ENCODE results near the gene TRMT61A. TPM values are rescaled to one million over a fixed set of nuclear protein-coding genes. Genes with fewer than 3 reads are reported as not detected.
A peak's percentile ranks its signal among the peaks of the same experiment; 100 is the strongest.

Gene TRMT61A
- total RNA-seq (2011; cell fraction: chromatin; rRNA removed; ENCODE audit: low replicate concordance) = 5.1 and 21.8 TPM in 2 replicates
- total RNA-seq (2011; cell fraction: nucleolus; rRNA removed) = 24.5 and 24.8 TPM in 2 replicates
- 9.7 and 11.4 TPM in 2 replicates for total RNA-seq (2011; cell fraction: nucleoplasm; rRNA removed)
- total RNA-seq (2014; rRNA removed) (24.8 and 29.5 TPM in 2 replicates), total RNA-seq (2014; rRNA removed; fragmentation: Illumina TruSeq; extraction: Trizol) (1.5 and 2.9 TPM in 2 replicates), total RNA-seq (2015; rRNA removed; fragmentation: Illumina TruSeq; extraction: Trizol) (12.3 and 12.4 TPM in 2 replicates), total RNA-seq (2021) (20.4 and 21.0 TPM in 2 replicates), polyA plus RNA-seq (2011; rRNA removed) (5.1 and 6.6 TPM in 2 replicates), polyA plus RNA-seq (2014; fragmentation: Illumina TruSeq; extraction: Trizol) (3.2 and 10.1 TPM in 2 replicates), polyA plus RNA-seq (2014; fragmentation: Nextera tagmentation; extraction: Ambion mirVana) (under 1 TPM; 0.10 to 0.50 TPM), polyA plus RNA-seq (2014; rRNA removed) (18.1 and 22.4 TPM in 2 replicates), polyA minus RNA-seq (2011; rRNA and poly(A)+ RNA removed) (1.4 and 2.6 TPM in 2 replicates), Bru-seq, nascent RNA (percentile 64 among the genes with signal in this experiment), BruChase-seq, experiment 1, labeled RNA remaining after a 2-hour chase (percentile 51 among the genes with signal in this experiment), BruChase-seq, experiment 2, labeled RNA remaining after a 6-hour chase (percentile 48 among the genes with signal in this experiment)
- 7.6 and 28.9 TPM in 2 replicates for polyA plus RNA-seq (2011; cell fraction: cytosol; rRNA removed)
- polyA plus RNA-seq (2011; cell fraction: nucleus; rRNA removed) = 15.5 and 27.8 TPM in 2 replicates
- 7.5 and 13.1 TPM in 2 replicates for polyA plus RNA-seq (2012)
- polyA minus RNA-seq (2011; cell fraction: cytosol; rRNA and poly(A)+ RNA removed) = 5.0 and 6.5 TPM in 2 replicates
- 13.2 and 14.3 TPM in 2 replicates for polyA minus RNA-seq (2011; cell fraction: nucleus; rRNA and poly(A)+ RNA removed)
- long read RNA-seq, experiment 1, transcript TRMT61A-202 (4 exons, 3,229 nt) = major isoform, 95 of 264 reads
- long read RNA-seq, experiment 1, partial matches to known transcripts = 155 of 264 reads
- long read RNA-seq, experiment 1, other reads (novel, unspliced or antisense) = 10 of 264 reads
- long read RNA-seq, experiment 2, transcript TRMT61A-202 (4 exons, 3,229 nt) = major isoform, 25 of 49 reads
- long read RNA-seq, experiment 2, partial matches to known transcripts = 8 of 49 reads
- long read RNA-seq, experiment 2, other reads (novel, unspliced or antisense) = 16 of 49 reads
- long read RNA-seq, experiment 3, transcript TRMT61A-202 (4 exons, 3,229 nt) = major isoform, 12 of 21 reads
- long read RNA-seq, experiment 3, partial matches to known transcripts = 4 of 21 reads
- long read RNA-seq, experiment 3, other reads (novel, unspliced or antisense) = 4 of 21 reads

DNA sequence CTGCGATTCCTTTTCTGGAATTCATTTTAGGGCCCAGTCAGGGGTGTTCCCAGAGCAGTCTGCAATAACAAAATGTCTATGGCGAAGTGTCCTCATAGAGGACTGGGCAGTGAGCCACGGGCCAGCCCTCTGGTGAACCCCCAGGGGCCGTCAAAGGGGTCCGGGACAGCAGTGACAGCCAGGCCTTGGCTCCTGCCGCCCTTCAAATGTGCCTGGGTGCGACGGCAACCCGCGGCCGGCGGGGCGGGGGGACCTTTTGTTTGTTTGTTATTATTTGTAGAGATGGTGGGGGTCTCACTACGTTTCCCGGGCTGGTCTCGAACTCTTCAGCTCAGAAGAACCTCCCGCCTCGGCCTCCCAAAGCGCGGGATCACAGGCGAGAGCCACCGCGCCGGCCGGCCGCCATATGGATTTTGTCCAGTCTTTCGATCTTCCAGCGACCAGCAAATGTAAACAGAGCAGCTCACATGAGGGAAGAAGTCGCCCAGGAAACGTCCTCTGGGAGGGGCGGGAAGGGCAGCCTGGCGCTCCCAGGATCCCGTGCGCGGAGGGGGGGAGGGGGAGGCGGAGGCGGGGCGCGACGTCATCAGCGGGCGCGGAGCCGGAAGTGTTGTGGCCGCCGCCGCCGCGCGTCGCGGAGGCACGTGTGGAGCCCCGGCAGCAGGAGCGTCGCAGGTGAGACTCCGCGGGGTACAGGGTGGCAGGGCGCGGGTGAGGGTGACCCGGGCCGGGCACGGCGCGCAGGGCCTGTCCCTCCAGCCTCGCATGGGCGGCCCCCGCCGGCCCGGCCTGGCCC is at the start of gene TRMT61A:
TRMT61A (plus strand) TSS at position 610 of the 796 bp plus-strand sequence. CDS start 783 bp downstream, outside the sequence.
- in situ Hi-C loops (cut with MboI) = no loop called here
- TF ChIP-seq MTA1 (IDR thresholded peaks at IDR 0.05; ENCODE audit: borderline replicate concordance) = peak; percentile 53; the same call in 1 of the 2 replicates
- no peak for TF ChIP-seq ZNF232 (CRISPR knock-in tag; IDR thresholded peaks at IDR 0.05)
- no peak for TF ChIP-seq ZNF253 (CRISPR knock-in tag; conservative IDR thresholded peaks at IDR 0.05)
- peak; percentile 91 for TF ChIP-seq PCBP1 (IDR thresholded peaks at IDR 0.05; ENCODE audit: low read depth, low read length, poor library complexity, severe bottlenecking)
- TF ChIP-seq, protein P1, sequence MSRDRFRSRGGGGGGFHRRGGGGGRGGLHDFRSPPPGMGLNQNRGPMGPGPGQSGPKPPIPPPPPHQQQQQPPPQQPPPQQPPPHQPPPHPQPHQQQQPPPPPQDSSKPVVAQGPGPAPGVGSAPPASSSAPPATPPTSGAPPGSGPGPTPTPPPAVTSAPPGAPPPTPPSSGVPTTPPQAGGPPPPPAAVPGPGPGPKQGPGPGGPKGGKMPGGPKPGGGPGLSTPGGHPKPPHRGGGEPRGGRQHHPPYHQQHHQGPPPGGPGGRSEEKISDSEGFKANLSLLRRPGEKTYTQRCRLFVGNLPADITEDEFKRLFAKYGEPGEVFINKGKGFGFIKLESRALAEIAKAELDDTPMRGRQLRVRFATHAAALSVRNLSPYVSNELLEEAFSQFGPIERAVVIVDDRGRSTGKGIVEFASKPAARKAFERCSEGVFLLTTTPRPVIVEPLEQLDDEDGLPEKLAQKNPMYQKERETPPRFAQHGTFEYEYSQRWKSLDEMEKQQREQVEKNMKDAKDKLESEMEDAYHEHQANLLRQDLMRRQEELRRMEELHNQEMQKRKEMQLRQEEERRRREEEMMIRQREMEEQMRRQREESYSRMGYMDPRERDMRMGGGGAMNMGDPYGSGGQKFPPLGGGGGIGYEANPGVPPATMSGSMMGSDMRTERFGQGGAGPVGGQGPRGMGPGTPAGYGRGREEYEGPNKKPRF (IDR thresholded peaks at IDR 0.05; ENCODE audit: low read depth, low read length) = no peak
- no peak for TF ChIP-seq SRSF3 (IDR thresholded peaks at IDR 0.05; ENCODE audit: insufficient read depth, low read length)
- TF ChIP-seq NR2C1 (IDR thresholded peaks at IDR 0.05) = no peak
- no peak for TF ChIP-seq NR2C1 (tag; IDR thresholded peaks at IDR 0.05)
- TF ChIP-seq PHF8 (IDR thresholded peaks at IDR 0.05; ENCODE audit: borderline replicate concordance, low read length) = peak; percentile 72; the same call in 1 of the 2 replicates
- TF ChIP-seq ZFPM2 (CRISPR knock-in tag; IDR thresholded peaks at IDR 0.05) = no peak
- 0 out of 2 replicates have a peak, but pooled peaks have one; percentile 28 for TF ChIP-seq SUPT5H (IDR thresholded peaks at IDR 0.05)
- 0 out of 2 replicates have a peak, but pooled peaks have one; percentile 48 for TF ChIP-seq ZNF766 (CRISPR knock-in tag; conservative IDR thresholded peaks at IDR 0.05)
- no peak for TF ChIP-seq ZNF274 (IDR thresholded peaks at IDR 0.05; ENCODE audit: borderline replicate concordance, low read depth, low read length)

More for the DNA sequence above, at the start of gene TRMT61A:
- CTCF ChIA-PET (ENCODE audit: low intra/inter-chr PET ratio) = no interaction called here
- peak; percentile 72 for FAIRE-seq
- peak within 1 kb of the TSS; percentile 70 for H2AFZ ChIP-seq (ENCODE audit: low read depth, low read length)
- intact Hi-C loops (cut with micrococcal nuclease) = loop anchor here (10.0 kb wide), 1 partner anchor 134 kb away; no protein-coding TSS in a partner anchor
- H3K9ac ChIP-seq (ENCODE audit: insufficient read depth in 1 of 2, low read depth in 2 of 2, low read length in 2 of 2) = peak within 1 kb of the TSS; percentile 76 to 95
- POLR2A ChIA-PET = interaction anchor here (0.6 to 1.8 kb wide), 9 partner anchors 10 to 1493 kb away, joined by 3 to 9 read pairs (median 4); no protein-coding TSS in a partner anchor
- H3K9me3 ChIP-seq (replicated peaks; ENCODE audit: control insufficient read depth, insufficient read depth, low read depth, low read length) = no peaks in the 10 kb centered on the region
- whole genome bisulfite sequencing (ENCODE audit: insufficient coverage, low coverage, missing lambda C conversion rate) = 3% methylated on average over 19 of the region's 70 CpGs
- peaks cover 21 to 79% of the 10 kb centered on the region in 2 experiments; a peak in 4 of 5 replicates for H3K4me1 ChIP-seq (replicated peaks in 1 of 2; ENCODE audit: control insufficient read depth in 2 of 2, insufficient read depth in 2 of 2, low read length in 2 of 2)
- DNase-seq (ENCODE audit: extremely low read depth in 1 of 4, low spot score in 3 of 4) = peak; percentile 85 to 95 (median 88)
- peaks cover 6% of the 10 kb centered on the region for H3K9me1 ChIP-seq (ENCODE audit: control insufficient read depth, insufficient read depth, low read length)
- H3K4me2 ChIP-seq (ENCODE audit: insufficient read depth, low read length) = peak within 1 kb of the TSS; percentile 89
- H3K79me2 ChIP-seq (ENCODE audit: control insufficient read depth, insufficient read depth, low read length) = peaks cover 32% of the 10 kb centered on the region
- ATAC-seq = peak; percentile 91
- TSS peak; percentile 95 for BruUV-seq (replicated peaks)
- H3K36me3 ChIP-seq (ENCODE audit: control insufficient read depth, insufficient read depth, low read length) = peaks cover 31% of the 10 kb centered on the region; the same call in 2 of the 3 replicates
- peak within 1 kb of the TSS; percentile 92 for H3K4me3 ChIP-seq
- no peaks in the 10 kb centered on the region for H3K27me3 ChIP-seq (ENCODE audit: control insufficient read depth in 2 of 2, insufficient read depth in 2 of 2, low read length in 2 of 2)
- H4K20me1 ChIP-seq (replicated peaks; ENCODE audit: control insufficient read depth, insufficient read depth, low read length) = no peaks in the 10 kb centered on the region; the same call in 1 of the 2 replicates
- H3K27ac ChIP-seq (ENCODE audit: extremely low read depth, low read depth, low read length) = peak within 1 kb of the TSS; percentile 86

All from K562 (cell line).